T-helper 2 cell treated with Interferon-gamma antibody and Interleukin-4, amounts not matched to agents 5 μg/mL and 100 μg/mL, for 36 hours (primary cell): Measurements from ENCODE around the gene FBXO2.
A peak's percentile ranks its signal among the peaks of the same experiment; 100 is the strongest.

Experiments
- DNase-seq: peaks from one replicate; pipeline ENCODE4 v3.0.0; 2021; ENCODE audit warnings: low spot score
- H3K27ac Mint-ChIP-seq: one replicate; pipeline ENCODE4 v1.8.0; 2021; ENCODE audit warnings: mild to moderate bottlenecking, mixed read lengths
- H3K27me3 Mint-ChIP-seq: one replicate; pipeline ENCODE4 v1.8.0; 2021; ENCODE audit warnings: low read depth, mixed read lengths
- H3K36me3 Mint-ChIP-seq: one replicate; pipeline ENCODE4 v1.8.0; 2021; ENCODE audit warnings: low read depth, mixed read lengths
- H3K4me1 Mint-ChIP-seq: one replicate; pipeline ENCODE4 v1.8.0; 2021; ENCODE audit warnings: low read depth, mixed read lengths
- H3K4me3 Mint-ChIP-seq: one replicate; pipeline ENCODE4 v1.8.0; 2022; ENCODE audit warnings: mild to moderate bottlenecking, moderate library complexity, mixed read lengths
- H3K9me3 Mint-ChIP-seq: one replicate; pipeline ENCODE4 v1.8.0; 2021; ENCODE audit warnings: mixed read lengths

Gene FBXO2

GRCh38 chr1:11691302-11691914 lies 37.2 kb upstream of the FBXO2 start, which contains the start of gene DRAXIN:
TSS of gene DRAXIN (plus strand) at chr1:11691710. CDS start at chr1:11706259, 14,549 bp downstream.
- H3K36me3 Mint-ChIP-seq, result no peaks in the 10 kb centered on the region
- H3K27me3 Mint-ChIP-seq, result peaks cover 49% of the 10 kb centered on the region
- DNase-seq, result no peak
- H3K27ac Mint-ChIP-seq, result no peak within 1 kb of the TSS
- H3K4me3 Mint-ChIP-seq, result peak within 1 kb of the TSS; percentile 56
- no peaks in the 10 kb centered on the region for H3K9me3 Mint-ChIP-seq
- peaks cover 15% of the 10 kb centered on the region for H3K4me1 Mint-ChIP-seq

DNA sequence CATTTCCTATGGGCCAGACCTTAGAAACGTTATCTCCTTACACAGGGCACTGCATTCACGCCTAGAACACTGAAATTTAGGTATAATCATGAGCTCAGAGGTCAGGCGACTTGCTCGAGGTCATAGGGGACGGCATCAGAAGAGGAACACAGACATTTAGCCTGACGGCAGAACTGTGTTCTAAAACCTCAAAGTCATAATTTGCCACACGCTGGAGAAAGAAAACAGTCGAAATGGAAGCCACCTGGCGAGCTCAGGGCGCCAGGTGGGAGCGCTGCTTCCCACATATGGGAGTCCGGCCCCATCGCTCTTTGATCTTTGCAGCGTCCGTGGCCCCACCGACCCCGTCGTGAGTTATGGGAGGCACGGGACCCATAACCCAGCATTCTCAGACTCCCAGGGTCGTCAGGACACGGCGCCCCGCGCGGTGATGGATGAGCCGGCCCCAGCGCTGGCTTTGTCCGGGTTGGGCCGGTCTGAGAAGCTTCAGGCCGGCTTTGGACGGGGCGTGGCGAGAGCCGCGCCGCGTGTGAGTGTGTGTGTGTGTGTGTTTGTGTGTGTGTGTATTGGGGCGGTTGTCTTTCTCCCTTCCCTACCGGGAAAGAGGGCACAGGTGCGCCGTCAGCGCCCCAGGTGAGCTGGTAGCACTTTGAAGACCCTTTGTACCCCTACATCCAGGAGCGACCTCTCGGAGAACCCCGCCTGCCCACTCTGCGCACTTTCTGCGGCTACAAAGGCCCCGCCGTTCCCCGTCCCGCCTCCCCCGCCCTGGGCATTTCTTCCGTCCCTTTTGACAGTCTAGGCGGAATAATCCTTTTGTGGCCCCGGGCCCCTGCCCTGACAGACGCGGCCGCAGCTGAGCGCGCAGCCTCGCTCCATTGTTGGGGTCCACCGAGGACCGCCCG lies 36.4 kb upstream of the FBXO2 start:
- peak overlapping the region; percentile 17 for H3K4me3 Mint-ChIP-seq
- H3K27ac Mint-ChIP-seq, result no peak overlapping the region
- H3K9me3 Mint-ChIP-seq, result no peaks in the 10 kb centered on the region
- no peak for DNase-seq
- H3K27me3 Mint-ChIP-seq, result peaks cover 54% of the 10 kb centered on the region
- H3K4me1 Mint-ChIP-seq, result peaks cover 15% of the 10 kb centered on the region
- H3K36me3 Mint-ChIP-seq, result no peaks in the 10 kb centered on the region

DNA sequence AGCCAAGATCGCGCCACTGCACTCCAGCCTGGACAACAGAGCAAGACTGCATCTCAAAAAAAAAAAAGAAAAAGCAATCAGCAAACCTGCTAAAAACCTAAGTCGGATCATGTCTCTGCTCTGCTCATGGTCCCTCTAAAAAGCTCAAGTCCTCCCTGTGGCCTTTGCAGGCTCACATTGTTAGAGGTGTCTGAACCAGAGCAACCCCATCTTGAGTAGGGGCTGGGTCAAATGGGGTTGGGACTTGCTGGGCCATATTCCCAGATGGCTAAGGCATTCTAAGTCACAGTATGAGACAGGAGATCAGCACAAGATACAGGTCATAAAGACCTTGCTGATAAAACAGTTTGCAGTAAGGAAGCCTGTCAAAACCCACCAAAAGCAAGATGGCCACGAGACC lies 34.3 kb upstream of the FBXO2 start:
- Mint-ChIP-seq H3K9me3 (no peaks in the 10 kb centered on the region), H3K27me3 (peaks cover 47% of the 10 kb centered on the region), H3K4me3 (no peak overlapping the region), H3K36me3 (no peaks in the 10 kb centered on the region), H3K27ac (no peak overlapping the region), H3K4me1 (peaks cover 14% of the 10 kb centered on the region)
- DNase-seq, result no peak

DNA sequence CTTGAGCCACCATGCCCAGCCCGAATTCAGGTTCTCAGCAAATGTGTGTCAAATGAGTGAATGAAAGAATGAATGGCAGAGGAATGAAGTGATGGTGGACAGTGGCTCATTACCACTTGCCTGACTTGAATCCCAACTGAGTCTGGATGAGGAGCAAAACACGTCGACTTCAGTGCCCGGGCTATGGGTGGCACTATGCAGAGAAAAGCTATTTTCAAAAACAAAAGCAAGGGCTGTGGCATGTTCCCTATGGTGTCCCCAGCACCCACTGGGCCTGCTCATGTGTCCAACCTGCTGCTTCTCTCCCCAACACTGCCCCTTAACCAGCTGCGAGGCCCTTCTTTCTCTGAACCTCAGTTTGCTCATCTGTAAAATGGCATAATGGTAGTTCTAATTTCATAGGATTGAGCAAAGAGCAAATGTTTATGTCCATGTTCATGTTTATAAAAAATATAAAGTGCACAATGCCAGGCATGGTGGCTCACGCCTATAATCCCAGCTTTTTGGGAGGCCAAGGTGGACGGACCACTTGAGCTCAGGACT lies 31.1 kb upstream of the FBXO2 start:
- H3K9me3 Mint-ChIP-seq, result no peaks in the 10 kb centered on the region
- no peak overlapping the region for H3K27ac Mint-ChIP-seq
- H3K4me3 Mint-ChIP-seq, result no peak overlapping the region
- no peaks in the 10 kb centered on the region for H3K36me3 Mint-ChIP-seq
- DNase-seq, result no peak
- peaks cover 5% of the 10 kb centered on the region for H3K4me1 Mint-ChIP-seq
- H3K27me3 Mint-ChIP-seq, result peaks cover 26% of the 10 kb centered on the region

DNA sequence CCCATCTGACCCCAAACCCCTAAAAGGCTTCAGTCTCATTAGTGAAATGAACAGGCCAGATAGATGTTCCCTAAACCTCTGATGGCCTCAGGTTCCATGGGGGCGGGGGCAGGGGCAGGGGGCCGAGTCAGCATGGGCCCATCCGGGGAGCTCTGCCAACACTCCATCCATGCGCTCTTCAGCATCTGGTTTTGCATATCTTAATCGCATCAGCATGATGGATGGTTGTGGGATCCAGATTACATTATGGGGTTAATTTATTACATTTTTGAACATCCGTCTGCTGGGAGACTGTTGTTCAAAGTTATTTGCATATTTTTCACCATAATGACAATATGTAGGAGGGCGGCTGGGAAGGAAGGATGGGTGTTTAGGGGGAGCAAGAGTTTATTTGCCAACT lies 29.8 kb upstream of the FBXO2 start:
- H3K27ac Mint-ChIP-seq, result no peak overlapping the region

DNA sequence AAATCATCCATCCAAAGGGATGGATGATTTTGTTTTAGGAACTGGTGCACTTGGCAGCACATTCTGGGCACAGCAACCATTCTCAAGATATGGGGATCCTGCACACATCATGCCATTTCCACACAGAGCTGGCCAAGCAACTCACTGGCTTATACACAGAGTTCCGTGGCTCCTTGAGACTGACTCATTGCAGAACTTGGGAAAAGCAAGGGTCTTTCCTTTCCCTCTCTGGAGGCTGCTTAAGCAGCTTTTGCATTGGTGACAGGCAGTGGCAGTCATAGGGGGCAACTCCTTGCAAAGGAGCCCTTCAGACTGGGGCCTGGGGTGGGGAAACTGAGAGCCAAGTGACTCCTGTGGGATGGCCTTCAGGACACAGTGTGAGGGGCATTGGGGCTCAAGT lies 28.6 kb upstream of the FBXO2 start:
- peaks cover 10% of the 10 kb centered on the region for H3K27me3 Mint-ChIP-seq
- H3K4me3 Mint-ChIP-seq, result no peak overlapping the region
- DNase-seq, result no peak
- peaks cover 5% of the 10 kb centered on the region for H3K36me3 Mint-ChIP-seq
- H3K27ac Mint-ChIP-seq, result no peak overlapping the region
- H3K9me3 Mint-ChIP-seq, result no peaks in the 10 kb centered on the region
- peaks cover 8% of the 10 kb centered on the region for H3K4me1 Mint-ChIP-seq

More for the DNA sequence above, 29.8 kb upstream of the FBXO2 start:
- H3K9me3 Mint-ChIP-seq, result no peaks in the 10 kb centered on the region
- no peak overlapping the region for H3K4me3 Mint-ChIP-seq
- H3K27me3 Mint-ChIP-seq, result peaks cover 18% of the 10 kb centered on the region
- DNase-seq, result no peak
- H3K36me3 Mint-ChIP-seq, result peaks cover 2% of the 10 kb centered on the region
- peaks cover 8% of the 10 kb centered on the region for H3K4me1 Mint-ChIP-seq

DNA sequence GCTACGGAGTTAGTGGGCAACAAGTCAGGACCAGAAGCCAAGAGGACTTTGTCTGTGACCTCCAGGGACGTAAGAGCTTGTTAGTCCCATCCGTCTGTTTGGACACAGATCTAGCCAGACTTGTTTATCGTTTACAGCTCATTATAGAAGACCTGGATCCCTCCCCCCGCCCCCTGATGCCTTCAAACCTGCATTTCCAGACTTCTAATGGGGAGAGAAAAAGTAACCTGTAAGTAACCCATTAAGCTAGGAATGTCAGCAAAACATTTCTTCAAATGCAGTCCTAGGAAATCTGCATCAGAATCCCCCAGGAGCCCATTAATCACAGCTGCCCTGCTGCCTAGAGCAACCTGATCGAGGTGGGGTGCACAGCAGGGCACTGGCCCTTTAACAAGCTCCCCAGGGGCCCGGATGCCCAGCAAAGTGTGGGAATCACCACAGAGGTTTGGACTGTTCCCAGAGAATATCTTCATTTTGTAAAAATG lies 28.1 kb upstream of the FBXO2 start:
- no peak for DNase-seq
- no peak overlapping the region for H3K27ac Mint-ChIP-seq
- H3K4me3 Mint-ChIP-seq, result peak overlapping the region; percentile 40
- peaks cover 5% of the 10 kb centered on the region for H3K36me3 Mint-ChIP-seq
- H3K27me3 Mint-ChIP-seq, result peaks cover 7% of the 10 kb centered on the region
- H3K4me1 Mint-ChIP-seq, result peaks cover 8% of the 10 kb centered on the region
- H3K9me3 Mint-ChIP-seq, result no peaks in the 10 kb centered on the region

- no peaks in the 10 kb centered on the region for H3K9me3 Mint-ChIP-seq
- peaks cover 5% of the 10 kb centered on the region for H3K36me3 Mint-ChIP-seq
- peaks cover 7% of the 10 kb centered on the region for H3K27me3 Mint-ChIP-seq
- H3K27ac Mint-ChIP-seq, result peak within 1 kb of the TSS; percentile 89
- peak within 1 kb of the TSS; percentile 89 for H3K4me3 Mint-ChIP-seq
- peaks cover 8% of the 10 kb centered on the region for H3K4me1 Mint-ChIP-seq
- DNase-seq, result peak; percentile 91
These were observed 27.0 kb upstream of the FBXO2 start, which contains the start of gene MAD2L2 for GRCh38 chr1:11681071-11681771. TSS of gene MAD2L2 (minus strand) at chr1:11681148. CDS start at chr1:11680601, 547 bp downstream.

DNA sequence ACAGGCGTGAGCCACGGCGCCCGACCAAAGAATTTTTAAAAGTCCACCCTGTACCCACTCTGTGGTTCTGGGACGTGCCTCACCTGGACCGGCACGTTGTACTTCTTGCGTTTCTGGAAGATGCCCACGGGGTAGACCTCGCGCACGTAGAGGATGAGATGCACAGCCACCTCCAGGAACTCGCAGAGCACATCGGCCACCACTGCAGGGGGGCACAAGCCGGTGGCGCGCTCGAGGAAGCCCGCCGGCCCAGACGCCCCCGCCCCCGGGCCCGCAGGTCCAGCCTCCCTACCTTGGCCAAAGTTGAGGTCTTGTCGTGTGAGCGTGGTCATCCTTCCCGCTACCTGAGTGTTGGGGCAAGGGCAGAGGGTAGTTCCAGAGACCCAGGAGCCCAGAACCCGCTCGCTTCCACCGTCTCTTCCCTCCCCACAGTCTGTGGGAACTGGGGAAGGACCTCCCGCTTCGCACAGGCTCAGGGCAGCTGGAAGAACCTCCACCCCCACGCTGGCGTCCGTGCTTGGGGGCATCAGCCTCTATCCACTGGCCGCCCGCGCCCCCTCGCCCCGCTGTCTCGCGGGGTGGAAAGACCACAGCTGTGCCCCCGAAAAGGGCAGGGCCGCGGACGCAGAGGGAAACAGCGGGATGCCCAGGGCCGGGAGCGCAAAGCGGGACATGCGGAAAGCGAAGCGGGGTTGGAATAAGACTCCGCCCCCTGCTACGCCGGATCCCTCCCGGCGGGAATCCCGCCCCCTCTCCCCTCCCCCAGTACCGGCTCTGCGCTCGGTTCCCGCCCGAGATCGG lies 26.2 kb upstream of the FBXO2 start:
- DNase-seq, result no peak
- Mint-ChIP-seq H3K27ac (peak overlapping the region; percentile 65), H3K4me1 (peaks cover 8% of the 10 kb centered on the region), H3K27me3 (peaks cover 3% of the 10 kb centered on the region), H3K9me3 (no peaks in the 10 kb centered on the region), H3K36me3 (peaks cover 9% of the 10 kb centered on the region), H3K4me3 (peak overlapping the region; percentile 86)

DNA sequence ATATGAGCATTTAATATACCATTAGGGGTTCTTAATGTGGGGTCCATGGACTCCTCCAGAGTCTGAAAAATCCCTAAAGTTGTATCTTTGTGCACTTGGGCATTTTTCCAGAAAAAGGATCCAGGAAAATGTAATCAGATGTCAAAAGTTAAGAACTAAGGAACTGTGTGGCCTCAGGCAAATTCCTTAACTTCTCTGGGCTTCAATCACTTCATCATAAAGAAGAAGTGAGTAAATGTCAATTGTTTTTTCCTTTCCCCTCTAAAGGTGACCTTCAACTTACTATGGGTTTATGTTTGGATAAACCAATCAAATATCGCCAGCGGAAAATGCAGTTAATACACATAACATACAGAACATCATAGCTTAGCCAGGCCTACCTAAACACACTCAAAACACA lies 24.2 kb upstream of the FBXO2 start:
- Mint-ChIP-seq H3K4me1 (peaks cover 8% of the 10 kb centered on the region), H3K27me3 (no peaks in the 10 kb centered on the region), H3K36me3 (peaks cover 17% of the 10 kb centered on the region), H3K9me3 (no peaks in the 10 kb centered on the region), H3K27ac (no peak overlapping the region), H3K4me3 (peak overlapping the region; percentile 4)
- no peak for DNase-seq

- Mint-ChIP-seq H3K4me3 (no peak overlapping the region), H3K36me3 (peaks cover 23% of the 10 kb centered on the region), H3K27ac (no peak overlapping the region), H3K9me3 (no peaks in the 10 kb centered on the region), H3K4me1 (peaks cover 4% of the 10 kb centered on the region), H3K27me3 (no peaks in the 10 kb centered on the region)
- DNase-seq, result no peak
These were observed 22.3 kb upstream of the FBXO2 start for GRCh38 chr1:11676386-11677103.

DNA sequence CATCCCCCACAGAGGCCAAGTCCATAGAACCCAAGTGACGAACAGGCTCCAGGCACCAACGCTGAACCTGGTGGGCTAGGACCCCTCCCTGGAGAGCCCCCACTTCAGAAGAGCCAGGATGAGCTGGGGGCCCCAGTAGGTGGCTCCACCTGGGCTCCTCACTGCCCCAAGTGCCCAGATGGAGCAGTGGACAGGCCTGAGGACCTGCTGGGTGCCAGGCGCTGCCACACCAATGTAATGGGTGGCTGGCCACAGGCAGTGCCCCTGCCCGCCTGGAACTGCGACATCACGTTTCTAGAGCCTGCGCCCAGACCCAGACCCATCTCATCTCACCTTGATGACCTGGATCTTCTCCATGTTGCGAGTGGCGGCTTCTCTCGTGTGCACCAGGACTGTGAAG lies 21.1 kb upstream of the FBXO2 start:
- no peaks in the 10 kb centered on the region for H3K9me3 Mint-ChIP-seq
- DNase-seq, result no peak
- no peak overlapping the region for H3K4me3 Mint-ChIP-seq
- no peaks in the 10 kb centered on the region for H3K27me3 Mint-ChIP-seq
- peaks cover 26% of the 10 kb centered on the region for H3K36me3 Mint-ChIP-seq
- H3K27ac Mint-ChIP-seq, result no peak overlapping the region
- H3K4me1 Mint-ChIP-seq, result peaks cover 4% of the 10 kb centered on the region
